ENCODE data around the gene KIF13A. TPM values are rescaled to one million over a fixed set of nuclear protein-coding genes. Genes with fewer than 3 reads are reported as not detected.
A peak's percentile ranks its signal among the peaks of the same experiment; 100 is the strongest.

The KIF13A gene
- total RNA-seq, 4 donors from 2014 or later: 63.8 to 86.3 (median 78.2) TPM

DNA sequence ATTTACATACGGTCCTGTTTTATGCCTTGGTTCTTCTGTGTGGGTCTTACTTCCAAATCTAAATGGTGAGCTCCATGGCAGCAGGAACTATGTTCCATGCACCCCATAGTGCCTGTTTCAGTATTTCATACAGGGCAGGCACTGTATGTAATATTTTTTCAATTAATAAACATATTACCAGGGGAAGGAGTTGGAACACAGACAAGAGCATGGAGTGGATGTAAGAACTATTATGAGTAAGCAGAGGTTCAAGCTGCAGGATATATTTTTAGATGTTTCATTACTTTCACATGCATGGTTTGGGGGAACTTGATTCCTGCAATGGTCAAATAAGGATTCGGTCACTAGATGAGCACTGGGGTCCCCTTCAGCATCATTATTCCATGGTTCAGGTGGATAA is 108.3 kb downstream of the KIF13A start:
- peaks cover 33 to 53% (median 46%) of the 10 kb centered on the region in 4 donors for H3K4me1 ChIP-seq
- TF ChIP-seq, protein P1, sequence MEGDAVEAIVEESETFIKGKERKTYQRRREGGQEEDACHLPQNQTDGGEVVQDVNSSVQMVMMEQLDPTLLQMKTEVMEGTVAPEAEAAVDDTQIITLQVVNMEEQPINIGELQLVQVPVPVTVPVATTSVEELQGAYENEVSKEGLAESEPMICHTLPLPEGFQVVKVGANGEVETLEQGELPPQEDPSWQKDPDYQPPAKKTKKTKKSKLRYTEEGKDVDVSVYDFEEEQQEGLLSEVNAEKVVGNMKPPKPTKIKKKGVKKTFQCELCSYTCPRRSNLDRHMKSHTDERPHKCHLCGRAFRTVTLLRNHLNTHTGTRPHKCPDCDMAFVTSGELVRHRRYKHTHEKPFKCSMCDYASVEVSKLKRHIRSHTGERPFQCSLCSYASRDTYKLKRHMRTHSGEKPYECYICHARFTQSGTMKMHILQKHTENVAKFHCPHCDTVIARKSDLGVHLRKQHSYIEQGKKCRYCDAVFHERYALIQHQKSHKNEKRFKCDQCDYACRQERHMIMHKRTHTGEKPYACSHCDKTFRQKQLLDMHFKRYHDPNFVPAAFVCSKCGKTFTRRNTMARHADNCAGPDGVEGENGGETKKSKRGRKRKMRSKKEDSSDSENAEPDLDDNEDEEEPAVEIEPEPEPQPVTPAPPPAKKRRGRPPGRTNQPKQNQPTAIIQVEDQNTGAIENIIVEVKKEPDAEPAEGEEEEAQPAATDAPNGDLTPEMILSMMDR (IDR thresholded peaks at IDR 0.05): no peak
- no peak for TF ChIP-seq POLR2AphosphoS5 (IDR thresholded peaks at IDR 0.05)
- no peak for TF ChIP-seq POLR2A (IDR thresholded peaks at IDR 0.05; ENCODE audit: low read depth)
- no peak for TF ChIP-seq EP300 (IDR thresholded peaks at IDR 0.05)

DNA sequence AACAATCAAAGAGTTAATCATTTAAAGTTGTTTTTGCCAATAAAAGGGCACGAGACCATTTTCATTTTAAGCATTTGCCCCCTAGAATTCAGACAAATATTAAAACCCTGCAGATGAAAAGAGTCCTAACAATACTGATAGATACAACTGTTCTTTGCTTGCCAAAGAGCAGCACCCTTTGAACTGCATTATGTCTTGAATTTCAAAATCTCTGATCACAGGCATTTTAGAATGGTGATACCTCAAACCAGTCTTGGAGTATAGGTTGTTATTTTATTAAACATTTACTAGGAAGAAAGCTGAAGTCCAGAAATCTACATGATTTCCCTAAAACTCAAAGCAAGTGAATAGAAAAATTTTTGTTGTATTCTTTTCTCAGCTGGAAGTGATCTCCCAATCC is 108.7 kb downstream of the KIF13A start:
- Histone ChIP-seq H3K36me3 (no peaks in the 10 kb centered on the region), H3K27me3 (no peaks in the 10 kb centered on the region), H3K4me3 (no peak overlapping the region), H3K27ac (replicated peaks in 1 of 4) (peak overlapping the region in 2 of 4 donors; percentile 35 to 56), H3K4me1 (peaks cover 30 to 49% (median 42%) of the 10 kb centered on the region in 4 donors), H3K9me3 (no peaks in the 10 kb centered on the region)
- TF ChIP-seq EP300 (IDR thresholded peaks at IDR 0.05): no peak
- no peak for TF ChIP-seq POLR2AphosphoS5 (IDR thresholded peaks at IDR 0.05)
- TF ChIP-seq, protein P1 (IDR thresholded peaks at IDR 0.05): no peak
- TF ChIP-seq POLR2A (IDR thresholded peaks at IDR 0.05; ENCODE audit: low read depth): no peak
- WGBS: 73% methylated on average over 1 of the region's 1 CpG
- intact Hi-C loops (cut with DNase I): no loop called here
- DNase-seq (ENCODE audit: extremely low spot score): no peak

More for the DNA sequence above, 108.3 kb downstream of the KIF13A start:
- no peaks in the 10 kb centered on the region for H3K9me3 ChIP-seq
- 47% methylated on average over 2 of the region's 2 CpGs for WGBS
- no peak overlapping the region for H3K4me3 ChIP-seq
- H3K27ac ChIP-seq (replicated peaks in 1 of 4): peak overlapping the region in 2 of 4 donors; percentile 35 to 56
- no peaks in the 10 kb centered on the region for H3K27me3 ChIP-seq
- no peak for DNase-seq (ENCODE audit: extremely low spot score)
- no peaks in the 10 kb centered on the region for H3K36me3 ChIP-seq
- intact Hi-C loops (cut with DNase I): no loop called here

DNA sequence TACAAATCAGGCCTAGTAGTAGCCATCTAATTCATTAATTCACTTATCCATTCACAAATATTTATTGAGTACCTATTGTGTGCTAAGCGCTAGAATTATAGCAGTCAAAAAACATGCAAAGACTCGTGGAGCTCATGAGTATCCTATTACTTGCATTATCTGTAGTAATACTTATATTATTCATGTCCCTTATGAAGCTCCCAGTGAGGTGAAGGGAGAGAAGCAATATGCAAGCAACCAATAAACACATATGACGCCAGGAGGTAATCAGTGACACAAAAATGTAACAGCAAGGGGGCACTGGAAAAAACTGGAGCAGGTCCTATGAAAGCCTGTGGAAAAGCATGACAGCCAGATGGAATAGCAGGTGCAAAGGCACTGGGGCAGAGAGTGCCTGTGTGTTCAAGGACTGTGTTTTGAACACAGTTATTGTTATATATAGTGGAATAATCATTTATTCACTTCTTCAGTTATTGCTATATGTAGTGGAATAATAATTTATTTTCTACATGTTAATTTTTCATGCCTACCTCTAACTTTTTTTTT is 109.5 kb downstream of the KIF13A start:
- Histone ChIP-seq H3K27me3 (no peaks in the 10 kb centered on the region), H3K9me3 (no peaks in the 10 kb centered on the region), H3K4me1 (peaks cover 25 to 47% (median 39%) of the 10 kb centered on the region in 4 donors), H3K4me3 (no peak overlapping the region), H3K36me3 (peaks cover 0 to 2% (median 0%) of the 10 kb centered on the region in 4 donors), H3K27ac (replicated peaks in 1 of 4) (peak overlapping the region; percentile 36 to 64 (median 56))
- 91% methylated on average over 3 of the region's 3 CpGs for WGBS
- TF ChIP-seq POLR2A (IDR thresholded peaks at IDR 0.05; ENCODE audit: low read depth): no peak
- TF ChIP-seq, protein P1 (IDR thresholded peaks at IDR 0.05): no peak
- TF ChIP-seq EP300 (IDR thresholded peaks at IDR 0.05): no peak
- no peak for TF ChIP-seq POLR2AphosphoS5 (IDR thresholded peaks at IDR 0.05)
- intact Hi-C loops (cut with DNase I): no loop called here
- no peak for DNase-seq (ENCODE audit: extremely low spot score)

DNA sequence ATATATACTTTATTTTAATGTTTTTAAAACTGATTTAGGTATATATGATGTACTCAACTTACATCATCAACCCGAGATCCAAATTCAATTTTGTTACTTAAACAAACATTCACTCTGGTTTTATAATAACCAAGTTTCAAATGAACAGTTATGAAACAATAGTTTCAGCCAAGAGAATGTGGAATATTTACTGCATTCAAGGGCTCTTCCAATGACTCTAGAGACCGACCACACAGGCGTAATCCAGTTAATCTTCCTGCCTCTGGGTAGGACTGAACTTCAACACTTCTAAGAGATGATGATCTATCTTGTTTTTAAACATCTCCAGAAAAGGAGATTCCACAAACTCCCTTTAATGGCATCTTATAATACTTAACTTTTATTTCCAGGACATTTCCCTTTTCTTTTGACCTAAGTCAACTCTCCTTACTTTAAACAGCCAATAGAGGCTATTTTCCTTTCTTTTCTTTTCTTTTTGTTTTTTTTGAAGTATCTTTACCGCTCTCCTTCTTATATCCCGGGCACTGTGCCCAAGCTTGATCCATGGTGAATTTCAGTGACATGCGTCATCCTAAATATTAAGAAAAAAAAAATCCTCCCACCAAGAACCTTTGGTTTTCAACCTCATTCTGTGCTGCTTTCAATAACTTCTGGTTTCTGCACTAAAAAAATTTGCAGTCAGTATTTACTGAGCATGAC is 110.1 kb downstream of the KIF13A start:
- Histone ChIP-seq H3K36me3 (peaks cover 0 to 4% (median 0%) of the 10 kb centered on the region in 4 donors), H3K9me3 (no peaks in the 10 kb centered on the region), H3K27ac (replicated peaks in 1 of 4) (peak overlapping the region; percentile 36 to 64 (median 56)), H3K4me1 (peaks cover 25 to 46% (median 42%) of the 10 kb centered on the region in 4 donors), H3K27me3 (no peaks in the 10 kb centered on the region), H3K4me3 (no peak overlapping the region)
- no peak for DNase-seq (ENCODE audit: extremely low spot score)
- WGBS: 56% methylated on average over 6 of the region's 6 CpGs
- intact Hi-C loops (cut with DNase I): no loop called here
- TF ChIP-seq POLR2A (IDR thresholded peaks at IDR 0.05; ENCODE audit: low read depth) (no peak), POLR2AphosphoS5 (IDR thresholded peaks at IDR 0.05) (no peak), EP300 (IDR thresholded peaks at IDR 0.05) (no peak)
- TF ChIP-seq, protein P1 (IDR thresholded peaks at IDR 0.05): no peak
